Endothelial cell of umbilical vein (primary cell): ENCODE results near the gene PCED1B. TPM values are rescaled to one million over a fixed set of nuclear protein-coding genes. Genes with fewer than 3 reads are reported as not detected.

Experiments used
- BruUV-seq: library from RNA; stranded (reverse); fragments of 400-500 nt; replicated peaks from 2 replicates; lab custom pipeline; 2021; lab: Mats Ljungman, UMichigan
- CTCF ChIA-PET: fragments of 300-600, 350-600 bp; sonication (Branson Sonifier 250); formaldehyde crosslinking; loops from one replicate; lab custom pipeline; 2021; ENCODE audit warnings: antibody characterized with exemption, inconsistent platforms; lab: Charles Lee
- POLR2A ChIA-PET: fragments of 300-600, 350-600 bp; sonication (Branson Sonifier 250); formaldehyde crosslinking; loops from one replicate; lab custom pipeline; 2021; ENCODE audit warnings: antibody characterized with exemption, inconsistent platforms; lab: Charles Lee
- DNase-seq: peaks from one replicate; pipeline ENCODE4 v3.0.0-alpha.2; 2011; ENCODE audit warnings: low read depth, low spot score
- FAIRE-seq: peaks from 2 replicates; lab custom pipeline; 2011; peaks lifted over from hg19 to GRCh38; lab: Jason Lieb, UNC
- H2AFZ ChIP-seq: 2 replicates; pipeline ENCODE4 v1.6.0; 2012; ENCODE audit warnings: low read depth, low read length, control low read depth, inconsistent platforms
- H3K27ac ChIP-seq: 2 replicates; pipeline ENCODE4 v1.5.1; 2011; ENCODE audit warnings: low read depth, mild to moderate bottlenecking, control low read depth, low read length, moderate library complexity; ENCODE audit not compliant: insufficient read depth
- H3K27me3 ChIP-seq, 2 experiments: 2 replicates each; pipeline versions ENCODE4 v1.6.0 to v1.6.1; 2011; ENCODE audit warnings: low read length in 2 of 2, mixed read lengths in 1 of 2; ENCODE audit not compliant: control insufficient read depth in 2 of 2, insufficient read depth in 2 of 2
- H3K36me3 ChIP-seq, 2 experiments: 2 replicates in 1 of 2; 3 replicates in 1 of 2; pipeline ENCODE4 v1.5.1; 2011; ENCODE audit warnings: low read length in 2 of 2, mild to moderate bottlenecking in 1 of 2, moderate library complexity in 1 of 2; ENCODE audit not compliant: control insufficient read depth in 2 of 2, insufficient read depth in 2 of 2; ENCODE audit errors: extremely low read depth in 1 of 2
- H3K4me1 ChIP-seq: 3 replicates; pipeline ENCODE4 v1.5.1; 2011; ENCODE audit warnings: mild to moderate bottlenecking, low read length; ENCODE audit not compliant: control insufficient read depth, insufficient read depth; ENCODE audit errors: extremely low read depth
- H3K4me2 ChIP-seq: 2 replicates; pipeline ENCODE4 v1.6.1; 2011; ENCODE audit warnings: low read length, control low read depth, mixed read lengths; ENCODE audit not compliant: insufficient read depth
- H3K4me3 ChIP-seq, 3 experiments: fragments of 200-600 bp in 1 of 3; sonication (generic), shearing (Covaris generic) in 1 of 3; replicated peaks in 1 of 3; 2 replicates each; pipeline ENCODE4 v1.5.1; 2011 to 2016; ENCODE audit warnings: control low read depth in 3 of 3, low read length in 3 of 3, mild to moderate bottlenecking in 2 of 3, inconsistent platforms in 1 of 3, low read depth in 1 of 3, moderate library complexity in 1 of 3; ENCODE audit not compliant: insufficient read depth in 1 of 3
- H3K79me2 ChIP-seq: 2 replicates; pipeline ENCODE4 v1.6.0; 2012; ENCODE audit warnings: low read length, inconsistent platforms; ENCODE audit not compliant: control insufficient read depth, insufficient read depth
- H3K9ac ChIP-seq: replicated peaks from 2 replicates; pipeline ENCODE3; 2011; ENCODE audit warnings: low read length, control low read depth; ENCODE audit not compliant: insufficient read depth; ENCODE audit errors: extremely low read depth
- H3K9me1 ChIP-seq: replicated peaks from 3 replicates; pipeline ENCODE4 v1.6.0; 2011; ENCODE audit warnings: mild to moderate bottlenecking, low read length; ENCODE audit not compliant: control insufficient read depth, insufficient read depth; ENCODE audit errors: extremely low read depth
- H3K9me3 ChIP-seq: replicated peaks from 2 replicates; pipeline ENCODE4 v1.5.1; 2012; ENCODE audit warnings: low read length, inconsistent platforms; ENCODE audit not compliant: control insufficient read depth, insufficient read depth
- H4K20me1 ChIP-seq: replicated peaks from 2 replicates; pipeline ENCODE3; 2011; ENCODE audit warnings: mild to moderate bottlenecking, low read length; ENCODE audit not compliant: control insufficient read depth, insufficient read depth; ENCODE audit errors: extremely low read depth
- CTCF ChIP-seq, 2 donors: IDR thresholded peaks; 1 replicate in 1 of 2; 2 replicates in 1 of 2; pipeline ENCODE4 v1.5.1; 2011; ENCODE audit warnings: low read length in 2 of 2, mild to moderate bottlenecking in 2 of 2, moderate library complexity in 2 of 2, control low read depth in 1 of 2, inconsistent platforms in 1 of 2, low read depth in 1 of 2; ENCODE audit not compliant: insufficient read depth in 1 of 2; ENCODE audit errors: extremely low read depth in 1 of 2
- EZH2 ChIP-seq: IDR thresholded peaks from 2 replicates; pipeline ENCODE4 v1.6.1; 2012; ENCODE audit warnings: borderline replicate concordance, low read depth, mild to moderate bottlenecking, moderate library complexity, low read length, inconsistent platforms; ENCODE audit not compliant: severe bottlenecking
- FOS ChIP-seq: IDR thresholded peaks from 2 replicates; pipeline ENCODE4 v1.6.1; 2011; ENCODE audit warnings: mild to moderate bottlenecking, low read length, moderate library complexity, borderline replicate concordance; ENCODE audit not compliant: insufficient read depth
- GATA2 ChIP-seq: IDR thresholded peaks from 2 replicates; pipeline ENCODE4 v1.7.0; 2011; ENCODE audit warnings: low read depth, mild to moderate bottlenecking, moderate library complexity, mixed read lengths, low read length; ENCODE audit not compliant: insufficient read length, insufficient read depth
- JUN ChIP-seq: IDR thresholded peaks from 2 replicates; pipeline ENCODE4 v1.6.1; 2011; ENCODE audit warnings: borderline replicate concordance, low read depth; ENCODE audit not compliant: insufficient read length, insufficient read depth
- MAX ChIP-seq: IDR thresholded peaks from 2 replicates; pipeline ENCODE4 v1.6.1; 2011; ENCODE audit not compliant: insufficient read depth, insufficient read length
- MYC ChIP-seq: IDR thresholded peaks from one replicate; pipeline ENCODE4 v1.6.1; 2011; ENCODE audit warnings: mild to moderate bottlenecking, low read depth, low read length
- POLR2A ChIP-seq: IDR thresholded peaks from 2 replicates; pipeline ENCODE4 v1.6.1; 2012; ENCODE audit warnings: low read depth, mild to moderate bottlenecking, control low read depth, low read length
- POLR2AphosphoS5 ChIP-seq: IDR thresholded peaks from 2 replicates; pipeline ENCODE4 v1.6.1; 2012; ENCODE audit warnings: low read depth, mild to moderate bottlenecking, control low read depth, low read length, moderate library complexity; ENCODE audit not compliant: insufficient read depth
- dilution Hi-C: fragments of 300-500 bp; cut with MboI; formaldehyde crosslinking; loops from one replicate; pipeline ENCODE4 v1.15.0; 2019; ENCODE audit warnings: low sequenced_read_pairs; ENCODE audit not compliant: extremely low pct_ligation_motif_present
- intact Hi-C: fragments of 100-400 bp; cut with micrococcal nuclease; formaldehyde crosslinking; loops from one replicate; pipeline ENCODE4 v1.10.0; 2022
- polyA plus RNA-seq, 4 experiments: library from polyadenylated mRNA; depleted of rRNA in 3 of 4; stranded (reverse) in 3 of 4; unstranded in 1 of 4; fragments of >200 nt; gene quantifications; 2 replicates each; pipeline versions ENCODE4 v1.2.1 to v1.2.3, GENCODE V29; 2011 to 2012; ENCODE audit warnings: missing spikeins in 1 of 4
- total RNA-seq: library from RNA; stranded (reverse); gene quantifications from 2 replicates; pipeline ENCODE4 v1.2.3, GENCODE V29; 2021

Gene PCED1B
- total and polyA plus RNA-seq, 2 donors (not counting 3 experiments of a cell fraction or from before 2014, with no cell fraction given): 1.7 to 2.6 TPM

- Histone ChIP-seq H3K4me1 (peaks cover 11% of the 10 kb centered on the region), H3K4me2 (no peak overlapping the region), H4K20me1 (no peaks in the 10 kb centered on the region), H3K4me3 (no peak overlapping the region), H3K79me2 (no peaks in the 10 kb centered on the region), H2AFZ (no peak overlapping the region), H3K27ac (no peak overlapping the region), H3K36me3 (no peaks in the 10 kb centered on the region), H3K9me1 (no peaks in the 10 kb centered on the region), H3K9ac (no peak overlapping the region), H3K27me3 (no peaks in the 10 kb centered on the region), H3K9me3 (no peaks in the 10 kb centered on the region)
- DNase-seq (no peak), FAIRE-seq (no peak)
- BruUV-seq: no TSS peak
- dilution Hi-C loops (no loop called here), intact Hi-C loops (loop anchor here (10.0 kb wide), 1 partner anchor 189 kb away; no protein-coding TSS in a partner anchor)
- ChIA-PET CTCF (interaction anchor here (0.5 to 2.5 kb wide), 2 partner anchors 92 to 192 kb away, joined by 3 to 16 read pairs; no protein-coding TSS in a partner anchor), POLR2A (no interaction called here)
- TF ChIP-seq MYC (no peak), EZH2 (no peak), GATA2 (no peak), CTCF (IDR thresholded peaks at IDR 0.05; ENCODE audit: extremely low read depth in 1 of 2, insufficient read depth in 1 of 2, low read depth in 1 of 2, low read length in 2 of 2) (no peak), POLR2A (no peak), JUN (no peak), MAX (no peak), POLR2AphosphoS5 (no peak), FOS (no peak)
Measured at GRCh38 chr12:47205532-47206449, 126.4 kb downstream of the PCED1B start.
